HEK293T (cell line): Measurements from ENCODE around the gene HCK.
"Not testable (repeated sequence)": the region's sequence is repeated elsewhere in the genome, so short reads cannot be mapped to it uniquely, and the experiment has no call there.

ENCODE experiments used
- CTCF ChIA-PET: fragments of 350-600 bp; formaldehyde crosslinking; extraction: SDS; loops from one replicate; lab custom pipeline; 2021; ENCODE audit warnings: antibody characterized with exemption, inconsistent platforms; lab: Yijun Ruan, JAX
- POLR2A ChIA-PET: fragments of 350-600 bp; formaldehyde crosslinking; extraction: SDS; loops from one replicate; lab custom pipeline; 2020; ENCODE audit warnings: antibody characterized with exemption, inconsistent platforms; lab: Yijun Ruan, JAX
- DNase-seq: peaks from one replicate; pipeline ENCODE4 v3.0.0; 2012; ENCODE audit warnings: mixed read lengths; ENCODE audit errors: extremely low spot score
- ARNT ChIP-seq: fragments of 450-650 bp; IDR thresholded peaks from 2 replicates; pipeline ENCODE4 v1.6.1; 2017; ENCODE audit warnings: mild to moderate bottlenecking
- BHLHE40 ChIP-seq: fragments of 450-650 bp; IDR thresholded peaks from 2 replicates; pipeline ENCODE4 v1.6.1; 2016; ENCODE audit warnings: mild to moderate bottlenecking, moderate library complexity, borderline replicate concordance
- CTBP1 ChIP-seq: fragments of 450-650 bp; IDR thresholded peaks from 2 replicates; pipeline ENCODE4 v1.6.1; 2016; ENCODE audit warnings: borderline replicate concordance
- ELF4 ChIP-seq: fragments of 450-650 bp; IDR thresholded peaks from 2 replicates; pipeline ENCODE4 v1.6.1; 2017; ENCODE audit warnings: antibody characterized with exemption
- FOXA1 ChIP-seq: fragments of 450-650 bp; IDR thresholded peaks from 2 replicates; pipeline ENCODE4 v1.6.1; 2016; ENCODE audit warnings: mild to moderate bottlenecking
- FOXK2 ChIP-seq: fragments of 450-650 bp; IDR thresholded peaks from 2 replicates; pipeline ENCODE4 v1.6.1; 2016; ENCODE audit warnings: mild to moderate bottlenecking
- FOXM1 ChIP-seq: fragments of 450-650 bp; IDR thresholded peaks from 2 replicates; pipeline ENCODE4 v1.6.1; 2017; ENCODE audit warnings: mild to moderate bottlenecking, borderline replicate concordance
- HDGF ChIP-seq: fragments of 450-650 bp; IDR thresholded peaks from 2 replicates; pipeline ENCODE4 v1.6.1; 2017; ENCODE audit warnings: antibody characterized with exemption, borderline replicate concordance
- L3MBTL2 ChIP-seq: fragments of 450-650 bp; conservative IDR thresholded peaks from 2 replicates; pipeline ENCODE4 v1.6.1; 2016; ENCODE audit warnings: mild to moderate bottlenecking
- LEF1 ChIP-seq: fragments of 450-650 bp; IDR thresholded peaks from 2 replicates; pipeline ENCODE4 v1.6.1; 2017; ENCODE audit warnings: mild to moderate bottlenecking, borderline replicate concordance
- NFRKB ChIP-seq: fragments of 450-650 bp; IDR thresholded peaks from 2 replicates; pipeline ENCODE4 v1.6.1; 2016; ENCODE audit warnings: mild to moderate bottlenecking, moderate library complexity
- SP1 ChIP-seq: fragments of 450-650 bp; IDR thresholded peaks from 2 replicates; pipeline ENCODE4 v1.6.1; 2017
- SUZ12 ChIP-seq: fragments of 450-650 bp; IDR thresholded peaks from 2 replicates; pipeline ENCODE4 v1.6.1; 2016; ENCODE audit warnings: mild to moderate bottlenecking
- TARDBP ChIP-seq: fragments of 450-650 bp; IDR thresholded peaks from 2 replicates; pipeline ENCODE4 v1.6.1; 2016
- ZNF384 ChIP-seq: fragments of 450-650 bp; IDR thresholded peaks from 2 replicates; pipeline ENCODE4 v1.6.1; 2016
- TF ChIP-seq, protein P1 (sequence below): fragments of 450-650 bp; IDR thresholded peaks from 2 replicates; pipeline ENCODE4 v1.6.1; 2016

Gene HCK

DNA sequence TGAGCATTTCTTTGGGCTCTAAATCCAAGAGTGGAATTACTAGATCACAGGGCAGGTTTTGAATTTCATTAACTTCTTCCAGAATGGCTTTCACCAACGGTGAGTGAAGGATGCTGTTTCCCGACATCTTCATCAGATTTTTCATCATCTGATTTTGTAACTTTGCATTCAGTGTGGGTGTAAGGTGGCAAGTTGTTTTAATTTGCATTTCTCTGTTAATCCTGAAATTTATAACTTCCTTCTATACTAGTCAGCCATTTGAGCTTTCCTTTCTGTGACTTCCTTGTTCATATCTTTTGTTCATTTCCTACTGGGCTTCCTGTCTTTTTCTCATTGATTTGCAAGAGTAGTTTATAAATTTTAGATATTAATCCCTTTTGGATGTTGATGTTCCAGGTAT, 18.7 kb upstream of the HCK start:
- DNase-seq = no peak
- TF ChIP-seq CTBP1 = no peak
- TF ChIP-seq ELF4 = no peak
- ChIA-PET CTCF (no interaction called here), POLR2A (no interaction called here)

DNA sequence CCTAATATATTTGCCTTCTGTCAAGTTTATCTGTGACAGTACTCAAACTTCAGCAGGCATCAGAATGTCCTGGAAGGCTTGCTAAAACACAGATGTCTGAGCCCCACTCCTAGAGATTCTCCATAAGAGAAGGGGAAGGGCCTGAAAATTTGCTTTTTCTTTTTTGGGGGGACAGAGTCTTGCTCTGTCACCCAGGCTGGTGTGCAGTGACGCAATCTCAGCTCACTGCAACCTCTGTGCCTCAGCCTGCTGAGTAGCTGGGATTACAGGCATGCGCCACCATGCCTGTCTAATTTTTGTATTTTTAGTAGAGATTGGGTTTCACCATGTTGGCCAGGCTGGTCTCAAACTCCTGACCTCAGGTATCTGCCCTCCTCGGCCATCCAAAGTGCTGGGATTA, 18.3 kb upstream of the HCK start:
- CTCF ChIA-PET, DNase-seq, POLR2A ChIA-PET: not testable (repeated sequence)

DNA sequence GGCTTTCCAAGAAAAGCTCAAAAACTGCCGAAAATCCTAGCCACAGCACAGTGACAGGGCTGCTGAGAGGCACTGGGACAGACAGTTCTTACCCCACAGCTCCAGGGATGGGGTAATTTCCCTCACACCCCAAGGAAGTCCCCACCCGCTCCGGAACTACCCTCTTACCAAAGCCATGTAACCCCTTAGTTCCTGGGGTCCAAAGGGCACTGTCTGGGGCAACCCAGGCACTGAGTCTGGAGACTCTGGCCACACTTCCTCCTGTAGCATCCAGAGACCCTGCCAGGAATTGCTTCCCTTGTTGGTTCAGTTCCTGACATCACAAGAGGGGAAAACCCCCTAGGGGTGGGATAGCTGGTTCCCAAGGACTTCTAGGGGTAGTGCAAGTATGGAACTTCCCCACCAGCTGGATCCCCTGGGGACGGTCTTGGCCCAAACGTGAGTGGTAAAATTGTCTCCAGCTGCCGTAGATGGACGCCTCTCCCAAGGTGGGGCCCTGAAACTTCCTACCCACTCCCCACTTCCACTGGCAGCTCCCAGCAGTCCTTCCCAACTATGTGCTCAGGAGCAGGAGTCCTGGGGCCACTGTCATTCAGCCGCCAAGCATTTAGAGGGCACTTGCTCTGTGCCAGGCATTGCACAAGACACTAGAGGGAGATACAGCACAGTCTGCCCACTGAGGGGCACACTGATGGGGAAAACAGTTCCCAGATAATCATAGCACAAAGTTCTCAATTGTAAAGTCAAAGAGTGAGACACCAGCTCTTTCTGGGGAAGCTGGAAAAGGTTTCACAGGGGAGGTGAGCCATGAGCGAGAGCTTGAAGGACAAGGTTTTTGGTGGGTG, 17.2 kb upstream of the HCK start:
- TF ChIP-seq LEF1 (no peak), ELF4 (no peak), ZNF384 (no peak)
- TF ChIP-seq, protein P1, sequence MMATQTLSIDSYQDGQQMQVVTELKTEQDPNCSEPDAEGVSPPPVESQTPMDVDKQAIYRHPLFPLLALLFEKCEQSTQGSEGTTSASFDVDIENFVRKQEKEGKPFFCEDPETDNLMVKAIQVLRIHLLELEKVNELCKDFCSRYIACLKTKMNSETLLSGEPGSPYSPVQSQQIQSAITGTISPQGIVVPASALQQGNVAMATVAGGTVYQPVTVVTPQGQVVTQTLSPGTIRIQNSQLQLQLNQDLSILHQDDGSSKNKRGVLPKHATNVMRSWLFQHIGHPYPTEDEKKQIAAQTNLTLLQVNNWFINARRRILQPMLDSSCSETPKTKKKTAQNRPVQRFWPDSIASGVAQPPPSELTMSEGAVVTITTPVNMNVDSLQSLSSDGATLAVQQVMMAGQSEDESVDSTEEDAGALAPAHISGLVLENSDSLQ = no peak
- no peak for DNase-seq
- ChIA-PET CTCF (interaction anchor here (1.5 kb wide), 1 partner anchor 27 kb away, joined by 3 read pairs; no protein-coding TSS in a partner anchor), POLR2A (no interaction called here)

DNA sequence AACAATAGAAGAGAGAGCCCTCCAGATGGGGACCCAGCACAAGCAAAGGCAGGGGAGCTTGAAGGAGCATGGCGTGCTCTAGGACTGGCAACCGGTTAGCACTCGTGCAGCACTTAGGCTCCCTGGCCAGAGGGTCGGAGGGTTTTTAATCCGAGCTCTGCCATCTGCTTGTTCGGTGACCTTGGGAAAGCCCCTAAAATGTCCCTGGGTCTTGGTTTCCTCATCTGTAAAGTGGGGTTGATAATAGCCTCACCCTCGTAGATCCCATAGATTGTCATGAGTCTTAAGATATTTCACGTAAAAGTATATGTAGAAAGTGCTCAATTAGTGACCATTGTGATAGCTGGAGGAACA, 16.6 kb upstream of the HCK start:
- ChIA-PET CTCF (interaction anchor here (1.5 kb wide), 1 partner anchor 27 kb away, joined by 3 read pairs; no protein-coding TSS in a partner anchor), POLR2A (no interaction called here)
- TF ChIP-seq FOXA1 = no peak
- TF ChIP-seq SP1 = no peak
- TF ChIP-seq, protein P1 = no peak
- TF ChIP-seq BHLHE40 = no peak
- no peak for TF ChIP-seq CTBP1
- TF ChIP-seq FOXK2 = no peak
- no peak for TF ChIP-seq SUZ12
- TF ChIP-seq LEF1 = no peak
- TF ChIP-seq HDGF = no peak
- DNase-seq = no peak

DNA sequence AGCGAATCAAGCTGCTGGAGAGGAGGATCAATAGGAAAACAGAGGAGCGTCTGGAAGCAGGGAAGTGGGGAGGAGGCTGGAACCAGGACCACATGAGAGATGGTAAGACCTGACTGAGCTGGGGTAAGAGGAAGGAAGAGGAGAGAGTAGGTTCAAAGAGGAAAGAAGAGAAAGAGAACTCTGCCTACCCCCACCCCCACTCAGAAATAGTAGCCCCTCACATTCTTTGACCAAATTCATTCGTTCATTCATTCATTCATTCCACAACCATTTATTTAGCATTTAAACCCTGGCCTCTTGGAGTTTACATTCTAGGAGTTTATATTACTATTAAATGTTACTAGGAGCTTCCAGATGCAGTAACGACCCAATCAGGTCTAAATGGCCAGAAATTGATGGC, 15.8 kb upstream of the HCK start:
- DNase-seq = no peak
- CTCF ChIA-PET = interaction anchor here (1.5 kb wide), 1 partner anchor 28 kb away, joined by 3 read pairs; no protein-coding TSS in a partner anchor
- POLR2A ChIA-PET = no interaction called here
- TF ChIP-seq SUZ12 (no peak), SP1 (no peak), ZNF384 (no peak), ARNT (no peak), FOXA1 (no peak), ELF4 (no peak), FOXM1 (no peak), CTBP1 (no peak), BHLHE40 (no peak), FOXK2 (no peak), NFRKB (no peak), TARDBP (no peak), L3MBTL2 (no peak), HDGF (no peak)
- TF ChIP-seq, protein P1 = no peak

DNA sequence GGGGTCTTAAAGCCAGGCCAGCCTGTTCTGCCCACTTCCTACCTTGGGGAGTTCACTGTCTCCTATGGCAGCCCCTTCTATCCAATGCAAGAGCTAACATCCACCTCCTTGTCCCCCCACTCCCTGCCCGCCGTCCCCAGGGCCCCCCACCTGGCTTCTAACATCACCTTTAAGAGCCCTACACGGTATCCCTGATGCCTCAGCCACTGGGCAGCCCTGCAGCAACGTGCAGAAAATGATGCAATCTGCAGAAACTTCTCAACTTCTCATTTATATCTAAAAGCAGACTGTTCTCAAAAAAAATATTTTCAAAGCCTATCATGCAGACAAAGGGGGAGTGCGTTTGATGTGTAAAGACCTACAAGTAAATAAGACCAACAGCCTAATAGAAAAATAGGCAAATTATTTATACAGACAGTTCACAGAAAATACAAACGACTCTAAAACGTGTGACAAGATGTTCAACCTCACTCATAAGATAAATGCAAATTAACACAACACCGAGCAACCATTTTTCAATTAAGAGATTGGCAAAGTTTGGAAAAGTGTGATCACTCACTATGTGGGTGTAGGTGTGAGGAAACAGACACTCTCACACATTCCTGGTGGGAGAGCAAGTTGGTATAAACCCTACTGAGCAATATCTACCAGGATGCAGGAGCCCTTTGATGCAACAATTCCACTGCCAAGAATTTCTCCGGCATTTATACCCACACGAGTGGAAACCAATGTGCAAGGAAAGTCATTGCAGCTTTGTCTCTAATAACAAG, 15.1 kb upstream of the HCK start:
- no peak for TF ChIP-seq LEF1
- TF ChIP-seq ARNT = no peak
- no peak for TF ChIP-seq NFRKB
- no peak for TF ChIP-seq CTBP1
- no peak for TF ChIP-seq ELF4
- no peak for TF ChIP-seq SP1
- TF ChIP-seq L3MBTL2 = no peak
- TF ChIP-seq HDGF = no peak
- TF ChIP-seq BHLHE40 = no peak
- TF ChIP-seq FOXA1 = no peak
- no peak for TF ChIP-seq SUZ12
- TF ChIP-seq TARDBP = no peak
- TF ChIP-seq ZNF384 = no peak
- TF ChIP-seq FOXM1 = no peak
- TF ChIP-seq, protein P1 = no peak
- no peak for TF ChIP-seq FOXK2
- DNase-seq = no peak
- POLR2A ChIA-PET = no interaction called here
- CTCF ChIA-PET = interaction anchor here (1.5 kb wide), 1 partner anchor 29 kb away, joined by 3 read pairs; no protein-coding TSS in a partner anchor
